ENCODE results near the gene ZNF653. TPM values are rescaled to one million over a fixed set of nuclear protein-coding genes. Genes with fewer than 3 reads are reported as not detected.
"Not testable (repeated sequence)": the region's sequence is repeated elsewhere in the genome, so short reads cannot be mapped to it uniquely, and the experiment has no call there.

The ZNF653 gene
- total RNA-seq, 4 donors from 2014 or later, result 3.3 to 8.4 (median 5.3) TPM

DNA sequence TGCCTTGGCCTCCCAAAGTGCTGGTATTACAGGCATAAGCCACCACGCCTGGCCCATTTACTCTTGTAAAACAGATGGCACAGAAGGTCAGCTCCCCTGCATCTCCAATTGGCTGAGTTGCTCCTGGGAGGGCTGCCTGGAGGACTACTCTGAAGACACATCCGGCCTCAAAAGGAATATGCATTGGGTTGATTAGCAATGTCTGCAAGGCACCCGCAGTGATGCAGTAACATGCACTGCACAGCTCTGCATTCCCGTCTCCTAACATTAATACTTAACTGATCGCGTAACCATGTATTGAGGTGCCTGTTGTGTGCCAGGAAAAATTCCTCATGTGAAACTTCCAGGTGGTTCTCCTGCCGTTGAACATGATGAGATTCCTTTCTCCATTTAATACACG, 29.8 kb downstream of the ZNF653 start:
- TF ChIP-seq, protein P1, sequence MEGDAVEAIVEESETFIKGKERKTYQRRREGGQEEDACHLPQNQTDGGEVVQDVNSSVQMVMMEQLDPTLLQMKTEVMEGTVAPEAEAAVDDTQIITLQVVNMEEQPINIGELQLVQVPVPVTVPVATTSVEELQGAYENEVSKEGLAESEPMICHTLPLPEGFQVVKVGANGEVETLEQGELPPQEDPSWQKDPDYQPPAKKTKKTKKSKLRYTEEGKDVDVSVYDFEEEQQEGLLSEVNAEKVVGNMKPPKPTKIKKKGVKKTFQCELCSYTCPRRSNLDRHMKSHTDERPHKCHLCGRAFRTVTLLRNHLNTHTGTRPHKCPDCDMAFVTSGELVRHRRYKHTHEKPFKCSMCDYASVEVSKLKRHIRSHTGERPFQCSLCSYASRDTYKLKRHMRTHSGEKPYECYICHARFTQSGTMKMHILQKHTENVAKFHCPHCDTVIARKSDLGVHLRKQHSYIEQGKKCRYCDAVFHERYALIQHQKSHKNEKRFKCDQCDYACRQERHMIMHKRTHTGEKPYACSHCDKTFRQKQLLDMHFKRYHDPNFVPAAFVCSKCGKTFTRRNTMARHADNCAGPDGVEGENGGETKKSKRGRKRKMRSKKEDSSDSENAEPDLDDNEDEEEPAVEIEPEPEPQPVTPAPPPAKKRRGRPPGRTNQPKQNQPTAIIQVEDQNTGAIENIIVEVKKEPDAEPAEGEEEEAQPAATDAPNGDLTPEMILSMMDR (IDR thresholded peaks at IDR 0.05), result no peak
- DNase-seq (ENCODE audit: low spot score) (no peak), ATAC-seq (ENCODE audit: low FRiP score) (no peak)

DNA sequence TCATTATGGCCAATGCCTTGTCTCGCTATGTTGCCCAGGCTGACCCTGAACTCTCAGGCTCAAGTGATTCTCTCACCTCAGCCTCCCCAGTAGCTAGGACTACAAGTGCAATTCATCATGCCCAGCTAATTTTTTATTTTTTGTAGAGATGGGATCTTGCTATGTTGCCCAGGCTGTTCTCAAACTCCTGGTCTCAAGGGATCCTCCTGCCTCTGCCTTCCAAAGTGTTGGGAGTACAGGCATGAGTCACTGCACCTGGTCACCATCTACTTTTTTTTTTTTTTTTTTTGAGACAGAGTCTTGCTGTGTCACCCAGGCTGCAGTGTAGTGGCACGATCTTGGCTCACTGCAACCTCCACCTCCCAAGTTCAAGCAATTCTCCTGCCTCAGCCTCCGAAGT, 30.3 kb downstream of the ZNF653 start:
- not testable (repeated sequence) for ATAC-seq (ENCODE audit: low FRiP score)

DNA sequence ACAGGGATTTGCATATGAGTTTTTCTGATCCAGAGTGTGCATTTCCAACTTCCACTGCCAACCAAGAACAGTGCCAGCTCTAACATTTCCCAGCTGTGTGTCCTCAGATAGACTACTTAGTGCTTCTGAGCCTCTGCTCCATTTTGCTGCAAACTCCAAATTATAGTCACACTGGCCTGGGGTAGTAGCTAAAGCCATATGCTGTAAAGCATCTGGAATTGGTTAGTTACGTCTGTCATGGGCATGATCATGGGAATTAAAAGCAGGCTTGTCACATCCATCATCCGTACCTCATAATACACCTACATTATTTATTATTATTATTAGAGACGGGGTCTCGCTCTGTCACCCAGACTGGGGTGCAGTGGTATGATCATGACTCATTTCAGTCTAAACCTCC, 31.9 kb downstream of the ZNF653 start:
- no peak for ATAC-seq (ENCODE audit: low FRiP score)
- TF ChIP-seq, protein P1 (IDR thresholded peaks at IDR 0.05), result no peak
- no peak for DNase-seq (ENCODE audit: low spot score)

More for the DNA sequence above, 30.3 kb downstream of the ZNF653 start:
- not testable (repeated sequence) for DNase-seq (ENCODE audit: low spot score)

DNA sequence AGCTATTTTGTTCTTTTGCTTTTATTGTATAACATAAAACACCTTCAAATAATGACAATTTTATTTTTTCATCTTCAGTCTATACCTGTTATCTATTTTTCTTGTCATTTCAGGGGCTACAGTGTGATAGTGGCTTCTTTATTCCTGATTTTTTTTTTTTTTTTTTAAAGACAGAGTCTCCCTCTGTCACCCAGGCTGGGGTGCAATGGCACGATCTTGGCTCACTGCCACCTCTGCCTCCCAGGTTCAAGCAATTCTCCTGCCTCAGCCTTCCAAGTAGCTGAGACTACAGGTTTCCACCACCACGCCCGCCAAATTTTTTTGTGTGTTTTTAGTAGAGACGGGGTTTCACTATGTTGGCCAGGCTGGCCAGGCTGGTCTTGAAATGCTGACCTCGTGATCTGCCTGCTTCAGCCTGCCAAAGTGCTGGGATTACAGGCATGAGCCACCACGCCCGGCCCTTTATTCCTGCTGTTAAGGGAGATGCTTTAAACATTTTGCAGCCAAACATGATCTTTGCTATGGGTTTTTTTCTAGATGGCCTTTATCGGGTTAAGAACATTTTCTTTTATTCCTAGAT, 37.3 kb downstream of the ZNF653 start:
- ATAC-seq (ENCODE audit: low FRiP score); DNase-seq (ENCODE audit: low spot score): not testable (repeated sequence)

DNA sequence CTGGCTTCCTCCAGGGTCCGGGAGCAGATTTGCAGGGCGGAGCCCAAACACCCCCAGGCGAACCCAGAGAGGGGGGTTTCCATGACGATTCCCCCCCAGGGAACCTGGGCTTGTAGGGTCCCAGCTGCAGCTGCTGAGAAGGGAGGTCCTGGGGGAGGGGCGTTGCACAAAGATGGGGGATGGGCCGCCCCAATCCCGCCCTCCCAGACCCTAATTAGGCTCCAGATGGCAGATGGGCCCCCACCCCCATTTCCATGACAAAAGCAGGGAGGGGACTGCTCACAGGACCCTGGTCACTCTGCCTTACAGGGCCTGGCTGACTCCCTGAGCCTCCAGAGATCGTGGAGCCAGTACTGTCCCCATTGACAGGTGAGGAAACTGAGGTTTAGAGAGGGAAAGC, 40.0 kb downstream of the ZNF653 start:
- ATAC-seq (ENCODE audit: low FRiP score), result no peak
- DNase-seq (ENCODE audit: low spot score), result no peak
- TF ChIP-seq, protein P1 (IDR thresholded peaks at IDR 0.05), result no peak

DNA sequence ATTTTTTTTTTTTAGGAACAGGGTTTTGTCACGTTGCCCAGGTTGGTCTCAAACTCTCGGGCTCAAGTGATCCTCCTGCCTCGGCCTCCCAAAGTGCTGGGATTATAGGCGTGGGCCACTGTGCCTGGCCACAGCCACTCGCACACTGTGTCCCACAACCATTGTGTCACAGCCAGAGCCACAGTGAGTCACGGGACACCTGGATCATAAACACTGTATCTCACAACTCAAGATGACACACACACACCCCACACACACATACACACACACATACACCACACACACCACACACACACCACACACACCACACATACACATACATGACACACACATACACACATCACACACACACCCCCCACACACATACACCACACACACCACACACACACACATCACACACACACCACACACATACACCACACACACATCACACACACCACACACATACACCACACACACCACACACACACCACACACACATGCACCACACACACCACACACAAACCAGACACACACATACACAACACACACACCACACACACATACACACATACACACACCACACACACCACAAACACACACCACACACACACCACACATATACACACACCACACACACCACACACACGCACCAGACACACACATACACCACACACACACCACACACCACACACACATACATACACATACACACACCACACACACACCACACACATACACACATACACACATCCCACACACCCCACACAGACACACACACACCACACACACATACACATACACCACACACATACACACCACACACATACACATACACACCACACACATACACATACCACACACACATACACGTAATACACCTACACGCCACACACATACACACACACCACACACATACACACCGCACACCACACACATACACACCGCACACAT, 41.0 kb downstream of the ZNF653 start:
- ATAC-seq (ENCODE audit: low FRiP score), result no peak
- TF ChIP-seq, protein P1 (IDR thresholded peaks at IDR 0.05), result no peak

DNA sequence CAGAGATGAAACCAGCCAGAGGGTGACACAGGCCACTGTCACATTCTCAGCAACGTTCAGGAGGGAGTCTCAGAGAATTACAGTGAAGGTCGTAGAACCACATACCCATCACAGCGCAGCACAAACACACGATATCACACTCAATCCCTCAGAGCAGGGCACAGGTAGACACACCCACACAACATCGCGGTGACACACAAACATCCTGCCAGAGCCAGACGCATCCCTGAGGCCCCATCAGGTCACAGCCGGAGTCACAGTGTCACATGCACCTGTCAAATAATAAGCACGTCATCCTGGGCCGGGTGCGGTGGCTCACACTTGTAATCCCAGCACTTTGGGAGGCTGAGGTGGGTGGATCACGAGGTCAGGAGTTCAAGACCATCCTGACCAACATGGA, 42.2 kb downstream of the ZNF653 start:
- TF ChIP-seq, protein P1 (IDR thresholded peaks at IDR 0.05), result no peak

More for the DNA sequence above, 41.0 kb downstream of the ZNF653 start:
- DNase-seq (ENCODE audit: low spot score), result no peak

DNA sequence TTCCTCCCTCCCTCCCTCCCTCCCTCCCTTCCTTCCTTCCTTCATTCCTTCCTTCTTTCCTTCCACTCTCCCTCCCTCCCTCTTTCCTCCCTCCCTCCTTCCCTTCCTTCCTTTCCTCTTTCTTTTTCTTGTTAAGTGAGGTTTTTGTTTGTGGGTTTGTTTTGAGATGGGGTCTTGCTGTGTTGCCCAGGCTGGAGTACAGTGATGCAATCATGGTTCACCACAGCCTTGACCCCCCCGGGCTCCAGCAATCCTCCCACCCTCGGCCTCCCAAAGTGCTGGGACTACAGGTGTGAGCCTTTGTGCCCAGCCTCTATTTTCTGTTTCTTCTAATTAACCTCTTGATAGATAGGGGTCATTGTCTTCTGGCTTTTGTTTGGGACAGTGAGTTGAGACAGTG, 44.2 kb downstream of the ZNF653 start:
- TF ChIP-seq, protein P1 (IDR thresholded peaks at IDR 0.05), result no peak
- ATAC-seq (ENCODE audit: low FRiP score) (no peak), DNase-seq (ENCODE audit: low spot score) (no peak)

More for the DNA sequence above, 42.2 kb downstream of the ZNF653 start:
- DNase-seq (ENCODE audit: low spot score) (no peak), ATAC-seq (ENCODE audit: low FRiP score) (no peak)
